ENCODE measurements around the gene SOHLH2. TPM values are rescaled to one million over a fixed set of nuclear protein-coding genes. Genes with fewer than 3 reads are reported as not detected.

SOHLH2 gene
- total and polyA plus RNA-seq, 2 experiments from 2014 or later = 3.0 to 7.0 TPM

DNA sequence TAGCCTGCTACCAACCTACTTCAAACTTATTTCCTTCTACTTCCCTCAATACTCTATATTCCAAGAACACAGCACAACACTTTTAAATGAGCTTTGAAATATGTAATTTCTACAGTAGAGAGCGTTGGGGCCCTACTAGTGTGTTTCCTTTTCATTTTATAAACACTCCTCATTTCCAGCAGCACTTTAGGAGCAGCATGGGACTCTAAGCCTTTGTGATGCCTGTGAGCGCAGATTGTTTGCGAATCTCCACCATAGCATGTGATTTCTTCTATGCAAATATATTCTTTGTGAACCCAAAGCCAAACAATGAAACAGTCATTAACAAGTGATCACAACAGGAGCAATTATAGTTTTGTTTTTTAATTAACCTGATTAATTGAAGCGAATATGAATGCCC, 3.6 kb downstream of the SOHLH2 start:
- Histone ChIP-seq H3K9me3 (ENCODE audit: low read depth) (no peaks in the 10 kb centered on the region), H3K4me3 (no peak overlapping the region), H3K27me3 (no peaks in the 10 kb centered on the region), H3K4me1 (ENCODE audit: low read depth) (no peaks in the 10 kb centered on the region), H3K27ac (no peak overlapping the region), H3K36me3 (no peaks in the 10 kb centered on the region)
- TF ChIP-seq, protein P1, sequence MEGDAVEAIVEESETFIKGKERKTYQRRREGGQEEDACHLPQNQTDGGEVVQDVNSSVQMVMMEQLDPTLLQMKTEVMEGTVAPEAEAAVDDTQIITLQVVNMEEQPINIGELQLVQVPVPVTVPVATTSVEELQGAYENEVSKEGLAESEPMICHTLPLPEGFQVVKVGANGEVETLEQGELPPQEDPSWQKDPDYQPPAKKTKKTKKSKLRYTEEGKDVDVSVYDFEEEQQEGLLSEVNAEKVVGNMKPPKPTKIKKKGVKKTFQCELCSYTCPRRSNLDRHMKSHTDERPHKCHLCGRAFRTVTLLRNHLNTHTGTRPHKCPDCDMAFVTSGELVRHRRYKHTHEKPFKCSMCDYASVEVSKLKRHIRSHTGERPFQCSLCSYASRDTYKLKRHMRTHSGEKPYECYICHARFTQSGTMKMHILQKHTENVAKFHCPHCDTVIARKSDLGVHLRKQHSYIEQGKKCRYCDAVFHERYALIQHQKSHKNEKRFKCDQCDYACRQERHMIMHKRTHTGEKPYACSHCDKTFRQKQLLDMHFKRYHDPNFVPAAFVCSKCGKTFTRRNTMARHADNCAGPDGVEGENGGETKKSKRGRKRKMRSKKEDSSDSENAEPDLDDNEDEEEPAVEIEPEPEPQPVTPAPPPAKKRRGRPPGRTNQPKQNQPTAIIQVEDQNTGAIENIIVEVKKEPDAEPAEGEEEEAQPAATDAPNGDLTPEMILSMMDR (IDR thresholded peaks at IDR 0.05; ENCODE audit: low read depth, low read length) = no peak
- no peak for DNase-seq (ENCODE audit: low read depth in 1 of 2, low spot score in 1 of 2)

DNA sequence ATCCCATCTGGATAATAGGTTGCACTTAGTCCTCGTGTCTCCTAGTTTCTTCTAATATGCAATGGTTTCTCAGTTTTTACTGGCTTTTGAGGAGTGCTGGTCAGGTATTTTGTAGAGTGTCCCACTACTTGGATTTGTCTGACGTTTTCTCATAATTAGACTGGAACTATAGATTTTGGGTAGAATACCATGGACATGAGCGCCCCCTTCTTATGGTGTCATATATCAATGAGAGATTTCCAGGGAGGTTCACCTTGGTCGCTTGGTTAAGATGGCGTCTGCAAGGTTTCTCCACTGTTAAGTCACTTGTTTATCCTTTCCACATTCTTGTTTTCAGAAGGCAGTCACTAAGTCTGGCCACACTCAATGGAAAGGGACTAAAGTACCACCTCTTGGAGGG, 6.7 kb downstream of the SOHLH2 start:
- no peaks in the 10 kb centered on the region for H3K4me1 ChIP-seq (ENCODE audit: low read depth)
- H3K9me3 ChIP-seq (ENCODE audit: low read depth) = no peaks in the 10 kb centered on the region
- no peak overlapping the region for H3K27ac ChIP-seq
- no peaks in the 10 kb centered on the region for H3K27me3 ChIP-seq
- H3K36me3 ChIP-seq = no peaks in the 10 kb centered on the region
- TF ChIP-seq, protein P1 (IDR thresholded peaks at IDR 0.05; ENCODE audit: low read depth, low read length) = no peak
- DNase-seq (ENCODE audit: low read depth in 1 of 2, low spot score in 1 of 2) = peak in 1 of 2 donors; percentile 8
- H3K4me3 ChIP-seq = no peak overlapping the region

GRCh38 chr13:36193151-36193855, 21.1 kb downstream of the SOHLH2 start:
- TF ChIP-seq, protein P1 (IDR thresholded peaks at IDR 0.05; ENCODE audit: low read depth, low read length) = no peak
- H3K36me3 ChIP-seq = no peaks in the 10 kb centered on the region
- no peaks in the 10 kb centered on the region for H3K9me3 ChIP-seq (ENCODE audit: low read depth)
- H3K27me3 ChIP-seq = no peaks in the 10 kb centered on the region
- H3K27ac ChIP-seq = no peak overlapping the region
- H3K4me3 ChIP-seq = no peak overlapping the region
- H3K4me1 ChIP-seq (ENCODE audit: low read depth) = no peaks in the 10 kb centered on the region
- DNase-seq (ENCODE audit: low read depth in 1 of 2, low spot score in 1 of 2) = peak in 1 of 2 donors; percentile 44

GRCh38 chr13:36192166-36192565, 22.2 kb downstream of the SOHLH2 start:
- Histone ChIP-seq H3K4me1 (ENCODE audit: low read depth) (no peaks in the 10 kb centered on the region), H3K9me3 (ENCODE audit: low read depth) (no peaks in the 10 kb centered on the region), H3K4me3 (no peak overlapping the region), H3K27me3 (no peaks in the 10 kb centered on the region), H3K36me3 (no peaks in the 10 kb centered on the region), H3K27ac (no peak overlapping the region)
- TF ChIP-seq, protein P1 (IDR thresholded peaks at IDR 0.05; ENCODE audit: low read depth, low read length) = no peak
- DNase-seq (ENCODE audit: low read depth in 1 of 2, low spot score in 1 of 2) = peak in 1 of 2 donors; percentile 9

DNA sequence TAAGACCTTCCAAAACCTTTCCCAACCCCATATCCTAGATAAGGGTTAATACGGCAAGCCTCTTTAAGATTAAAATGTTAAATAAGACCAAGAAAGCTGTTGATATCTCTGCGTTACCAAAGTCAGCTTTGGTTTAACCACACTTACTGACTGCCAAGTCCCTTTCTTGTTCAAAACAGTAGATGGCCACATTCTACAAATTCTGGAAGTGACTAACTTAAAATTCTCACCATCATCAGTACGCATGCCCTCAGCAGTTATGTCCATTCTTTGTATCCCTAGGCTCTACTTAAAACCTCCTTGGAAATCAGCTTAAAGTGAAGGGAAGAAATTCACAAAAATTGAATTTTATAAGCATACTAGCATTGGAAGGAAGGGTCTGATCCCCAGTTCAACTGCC, 23.6 kb downstream of the SOHLH2 start:
- no peaks in the 10 kb centered on the region for H3K4me1 ChIP-seq (ENCODE audit: low read depth)
- no peak overlapping the region for H3K27ac ChIP-seq
- no peaks in the 10 kb centered on the region for H3K27me3 ChIP-seq
- TF ChIP-seq, protein P1 (IDR thresholded peaks at IDR 0.05; ENCODE audit: low read depth, low read length) = peak; percentile 9
- DNase-seq (ENCODE audit: low read depth in 1 of 2, low spot score in 1 of 2) = peak in 1 of 2 donors; percentile 52
- H3K4me3 ChIP-seq = no peak overlapping the region
- no peaks in the 10 kb centered on the region for H3K9me3 ChIP-seq (ENCODE audit: low read depth)
- H3K36me3 ChIP-seq = no peaks in the 10 kb centered on the region

All from cardiac muscle cell (in vitro differentiated cells and primary cell).